IPS-18c (cell line): Measurements from ENCODE around the gene CHAC1.

Source experiments
- H3K4me3 ChIP-seq: 2 replicates; pipeline ENCODE4 v1.7.0; 2013; ENCODE audit warnings: low read depth, mild to moderate bottlenecking, low read length, moderate library complexity; ENCODE audit not compliant: insufficient read depth
- H3K9me3 ChIP-seq: one replicate; pipeline ENCODE4 v1.6.1; 2013; ENCODE audit warnings: mild to moderate bottlenecking, low read length, moderate library complexity; ENCODE audit not compliant: control insufficient read depth, insufficient read depth

The CHAC1 gene

GRCh38 chr15:40952901-40953712, at the start of gene CHAC1:
CHAC1 (plus strand) TSS chr15:40953471; CDS start chr15:40953584, 113 bp downstream.
- peak within 1 kb of the TSS; percentile 89 for H3K4me3 ChIP-seq
- H3K9me3 ChIP-seq, result peaks cover 2% of the 10 kb centered on the region

GRCh38 chr15:40904552-40905201, 48.6 kb upstream of the CHAC1 start:
- Histone ChIP-seq H3K9me3 (no peaks in the 10 kb centered on the region), H3K4me3 (no peak overlapping the region)

GRCh38 chr15:40906091-40906990, 46.9 kb upstream of the CHAC1 start:
- Histone ChIP-seq H3K9me3 (no peaks in the 10 kb centered on the region), H3K4me3 (peak overlapping the region; percentile 47; the same call in 1 of the 2 replicates)

GRCh38 chr15:40906991-40907802, 46.1 kb upstream of the CHAC1 start:
- no peaks in the 10 kb centered on the region for H3K9me3 ChIP-seq
- peak overlapping the region; percentile 47; the same call in 1 of the 2 replicates for H3K4me3 ChIP-seq

- no peak overlapping the region for H3K4me3 ChIP-seq
- H3K9me3 ChIP-seq, result no peaks in the 10 kb centered on the region
These were observed 45.2 kb upstream of the CHAC1 start for GRCh38 chr15:40908095-40908494.

GRCh38 chr15:40909662-40910630, 43.3 kb upstream of the CHAC1 start:
- H3K4me3 ChIP-seq, result no peak overlapping the region
- no peaks in the 10 kb centered on the region for H3K9me3 ChIP-seq

- no peaks in the 10 kb centered on the region for H3K9me3 ChIP-seq
- no peak overlapping the region for H3K4me3 ChIP-seq
These were observed 42.1 kb upstream of the CHAC1 start for GRCh38 chr15:40911141-40911540.

GRCh38 chr15:40911693-40912092, 41.6 kb upstream of the CHAC1 start:
- H3K4me3 ChIP-seq, result no peak overlapping the region
- no peaks in the 10 kb centered on the region for H3K9me3 ChIP-seq

- H3K4me3 ChIP-seq, result no peak overlapping the region
- H3K9me3 ChIP-seq, result no peaks in the 10 kb centered on the region
These were observed 40.8 kb upstream of the CHAC1 start for GRCh38 chr15:40912478-40912877.

- H3K9me3 ChIP-seq, result no peaks in the 10 kb centered on the region
- no peak overlapping the region for H3K4me3 ChIP-seq
These were observed 39.3 kb upstream of the CHAC1 start for GRCh38 chr15:40914013-40914412.

GRCh38 chr15:40914486-40914885, 38.8 kb upstream of the CHAC1 start:
- Histone ChIP-seq H3K9me3 (no peaks in the 10 kb centered on the region), H3K4me3 (0 out of 2 replicates have a peak overlapping the region, but pooled peaks have one; percentile 20)

GRCh38 chr15:40915116-40915661, 38.1 kb upstream of the CHAC1 start:
- Histone ChIP-seq H3K4me3 (no peak overlapping the region), H3K9me3 (no peaks in the 10 kb centered on the region)

GRCh38 chr15:40915679-40916078, 37.6 kb upstream of the CHAC1 start:
- Histone ChIP-seq H3K4me3 (no peak overlapping the region), H3K9me3 (no peaks in the 10 kb centered on the region)

GRCh38 chr15:40917585-40917984, 35.7 kb upstream of the CHAC1 start:
- no peak overlapping the region for H3K4me3 ChIP-seq

GRCh38 chr15:40918146-40918798, 35.0 kb upstream of the CHAC1 start:
- no peak overlapping the region for H3K4me3 ChIP-seq
- no peaks in the 10 kb centered on the region for H3K9me3 ChIP-seq

More at GRCh38 chr15:40917585-40917984, 35.7 kb upstream of the CHAC1 start:
- no peaks in the 10 kb centered on the region for H3K9me3 ChIP-seq
